Activated CD8-positive, alpha-beta memory T cell treated with anti-CD3 and anti-CD28 coated beads, Interleukin-2, amount 50 U/mL, for 48 hours (primary cell): ENCODE data around the gene DAW1.
"Not testable (repeated sequence)": the region's sequence is repeated elsewhere in the genome, so short reads cannot be mapped to it uniquely, and the experiment has no call there.

Experiments used
- DNase-seq: peaks from one replicate; pipeline ENCODE4 v3.0.0-alpha.2; 2020

Gene DAW1

GRCh38 chr2:227871375-227871791 is at the start of gene DAW1:
TSS of gene DAW1 (plus strand) at chr2:227871631. CDS start at chr2:227871690, 59 bp downstream.
- DNase-seq = peak; percentile 71

- no peak for DNase-seq
Measured at GRCh38 chr2:227822416-227823003, 48.9 kb upstream of the DAW1 start.

- no peak for DNase-seq
Measured at GRCh38 chr2:227823922-227824321, 47.5 kb upstream of the DAW1 start.

GRCh38 chr2:227824711-227825110 is 46.7 kb upstream of the DAW1 start:
- no peak for DNase-seq

GRCh38 chr2:227826019-227826521 is 45.4 kb upstream of the DAW1 start:
- DNase-seq = no peak

GRCh38 chr2:227826563-227826962 is 44.9 kb upstream of the DAW1 start:
- no peak for DNase-seq

GRCh38 chr2:227827143-227827542 is 44.3 kb upstream of the DAW1 start:
- DNase-seq = no peak

GRCh38 chr2:227828477-227828912 is 42.9 kb upstream of the DAW1 start:
- no peak for DNase-seq

GRCh38 chr2:227829337-227829736 is 42.1 kb upstream of the DAW1 start:
- DNase-seq = no peak

GRCh38 chr2:227834423-227834822 is 37.0 kb upstream of the DAW1 start:
- no peak for DNase-seq

GRCh38 chr2:227834916-227835650 is 36.3 kb upstream of the DAW1 start:
- DNase-seq = no peak

- DNase-seq = not testable (repeated sequence)
Measured at GRCh38 chr2:227839339-227840129, 31.9 kb upstream of the DAW1 start.

GRCh38 chr2:227846831-227847230 is 24.6 kb upstream of the DAW1 start:
- DNase-seq = no peak

GRCh38 chr2:227848146-227848545 is 23.3 kb upstream of the DAW1 start:
- DNase-seq = no peak

GRCh38 chr2:227848586-227848985 is 22.8 kb upstream of the DAW1 start:
- DNase-seq = no peak

- no peak for DNase-seq
Measured at GRCh38 chr2:227849906-227850305, 21.5 kb upstream of the DAW1 start.

- DNase-seq = no peak
Measured at GRCh38 chr2:227853204-227853629, 18.2 kb upstream of the DAW1 start.

- DNase-seq = no peak
Measured at GRCh38 chr2:227853765-227854271, 17.6 kb upstream of the DAW1 start.

- DNase-seq = no peak
Measured at GRCh38 chr2:227855440-227855839, 16.0 kb upstream of the DAW1 start.

- no peak for DNase-seq
Measured at GRCh38 chr2:227856697-227857096, 14.7 kb upstream of the DAW1 start.

GRCh38 chr2:227860221-227860641 is 11.2 kb upstream of the DAW1 start:
- no peak for DNase-seq

- DNase-seq = no peak
Measured at GRCh38 chr2:227861011-227861410, 10.4 kb upstream of the DAW1 start.

- DNase-seq = no peak
Measured at GRCh38 chr2:227862227-227862740, 9.1 kb upstream of the DAW1 start.
